ENCODE results near the gene SLC46A2. TPM values are rescaled to one million over a fixed set of nuclear protein-coding genes. Genes with fewer than 3 reads are reported as not detected.

The SLC46A2 gene
- total and polyA plus RNA-seq, 4 donors, result 0.01 to 0.17 (median 0.07) TPM; not detected in 1

GRCh38 chr9:112831281-112831851 is 59.3 kb downstream of the SLC46A2 start (continued):
- TF ChIP-seq REST (IDR thresholded peaks at IDR 0.05) (peak; percentile 36), RAD21 (IDR thresholded peaks at IDR 0.05) (peak in 1 of 2 donors; percentile 5), NR2F2 (IDR thresholded peaks at IDR 0.05) (no peak), HNF4A (conservative IDR thresholded peaks at IDR 0.05) (peak in 1 of 2 donors; percentile 49), JUND (IDR thresholded peaks at IDR 0.05) (no peak), HNF4G (IDR thresholded peaks at IDR 0.05) (no peak), GABPA (IDR thresholded peaks at IDR 0.05 in 1 of 2, conservative IDR thresholded peaks at IDR 0.05 in 1 of 2) (no peak), YY1 (IDR thresholded peaks at IDR 0.05) (peak; percentile 77)

Other genes with a start within 250 kb of the SLC46A2 start
- 10 to 100 TPM; 10.8 to 13.3 TPM for gene INIP, start 172.8 kb downstream of the SLC46A2 start, total RNA-seq
- gene INIP, start 172.8 kb downstream of the SLC46A2 start, polyA plus RNA-seq, result 1 to 10 TPM; 6.2 to 9.5 TPM
- gene SNX30, start 140.1 kb downstream of the SLC46A2 start, total RNA-seq, result 10 to 100 TPM; 10.2 to 13.5 TPM
- 1 to 10 TPM; 1.8 to 2.8 TPM for gene SNX30, start 140.1 kb downstream of the SLC46A2 start, polyA plus RNA-seq
- under 1 TPM; 0.08 to 0.23 TPM for gene ZNF883, start 121.3 kb upstream of the SLC46A2 start, total RNA-seq
- gene ZNF883, start 121.3 kb upstream of the SLC46A2 start, polyA plus RNA-seq, result under 1 TPM; 0.03 to 0.13 TPM
- under 1 TPM; 0.19 to 0.50 TPM for gene ZFP37, start 165.8 kb upstream of the SLC46A2 start, total RNA-seq
- gene ZFP37, start 165.8 kb upstream of the SLC46A2 start, polyA plus RNA-seq, result under 1 TPM; 0.32 to 0.46 TPM